ENCODE data around the gene SPATA6L. TPM values are rescaled to one million over a fixed set of nuclear protein-coding genes. Genes with fewer than 3 reads are reported as not detected.

SPATA6L gene
- total RNA-seq, 1 experiment from 2014 or later, result 4.4 TPM

Other genes starting within 250 kb of the SPATA6L start
- gene SLC1A1, start 176.0 kb downstream of the SPATA6L start, total RNA-seq (2014; rRNA removed; shearing (Covaris generic); ENCODE audit: low replicate concordance), result 39.8 and 41.6 TPM in 2 replicates
- gene PLPP6, start 4.2 kb downstream of the SPATA6L start, total RNA-seq (2014; rRNA removed; shearing (Covaris generic); ENCODE audit: low replicate concordance), result 2.1 and 6.9 TPM in 2 replicates
- 8.7 and 9.5 TPM in 2 replicates for gene CDC37L1, start 13.1 kb upstream of the SPATA6L start, total RNA-seq (2014; rRNA removed; shearing (Covaris generic); ENCODE audit: low replicate concordance)
- gene AK3, start 74.7 kb upstream of the SPATA6L start, total RNA-seq (2014; rRNA removed; shearing (Covaris generic); ENCODE audit: low replicate concordance), result 16.9 and 23.7 TPM in 2 replicates
- gene RCL1, start 126.5 kb upstream of the SPATA6L start, total RNA-seq (2014; rRNA removed; shearing (Covaris generic); ENCODE audit: low replicate concordance), result 5.0 and 7.4 TPM in 2 replicates

All from Caki2 (cell line).